ENCODE measurements around the gene PIP4K2C. TPM values are rescaled to one million over a fixed set of nuclear protein-coding genes. Genes with fewer than 3 reads are reported as not detected.

The PIP4K2C gene
- total and polyA plus RNA-seq, 10 of the 15 experiments (the other 5 are each of a cell fraction or from before 2014, with no cell fraction given) = 4.8 to 25.1 (median 14.9) TPM

DNA sequence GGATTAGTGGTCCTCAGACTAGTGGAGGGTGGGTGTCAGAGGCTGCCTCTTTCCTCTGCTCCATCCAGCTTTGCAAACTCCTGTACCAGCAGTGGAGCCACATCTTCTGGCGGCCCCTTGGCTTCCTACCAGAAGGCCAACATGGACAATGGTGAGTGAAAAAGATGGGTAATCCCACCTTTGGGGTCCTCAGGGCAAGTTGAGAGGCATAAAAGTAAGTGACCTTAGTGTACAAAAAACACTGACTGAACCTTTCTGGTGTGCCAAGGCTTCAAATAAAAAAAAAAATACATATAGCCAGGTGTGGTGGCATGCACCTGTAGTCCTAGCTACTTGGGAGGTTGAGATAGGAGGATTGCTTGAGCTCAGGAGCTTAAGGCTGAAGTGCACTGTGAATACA, 9.2 kb upstream of the PIP4K2C start:
- no peaks in the 10 kb centered on the region; a peak in 1 of 4 replicates for H3K27me3 ChIP-seq (replicated peaks in 1 of 2; ENCODE audit: control insufficient read depth in 2 of 2, insufficient read depth in 2 of 2, low read length in 1 of 2)
- H3K9me3 ChIP-seq (replicated peaks; ENCODE audit: control insufficient read depth, insufficient read depth, low read length) = no peaks in the 10 kb centered on the region
- in situ Hi-C loops (cut with MboI) (no loop called here), intact Hi-C loops (cut with micrococcal nuclease; ENCODE audit: unreplicated experiment) (loop anchor here (10.0 kb wide), 1 partner anchor 323 kb away; no protein-coding TSS in a partner anchor)
- 46% methylated on average over 1 of the region's 1 CpG for WGBS (ENCODE audit: insufficient coverage, insufficient replicate concordance, low lambda C conversion rate, missing lambda C conversion rate)
- no TSS peak for BruUV-seq (replicated peaks)
- SMC1A ChIA-PET (ENCODE audit: uncharacterized antibody, unreplicated experiment) = interaction anchor here (1.0 to 4.2 kb wide), 6 partner anchors 10 to 159 kb away, joined by 3 to 16 read pairs (median 5); partner anchors contain the start of genes B4GALNT1 and PIP4K2C
- no peak overlapping the region for H3K4me2 ChIP-seq (ENCODE audit: control insufficient read depth, insufficient read depth)
- H3K36me3 ChIP-seq (ENCODE audit: control insufficient read depth in 2 of 2, insufficient read depth in 2 of 2, low read length in 1 of 2) = no peaks in the 10 kb centered on the region
- no peaks in the 10 kb centered on the region for H3K4me1 ChIP-seq (ENCODE audit: control insufficient read depth, insufficient read depth, low read length)
- no peak overlapping the region for H3K27ac ChIP-seq (ENCODE audit: control insufficient read depth, insufficient read depth)
- RAD21 ChIA-PET (ENCODE audit: unreplicated experiment) = interaction anchor here (0.7 to 5.3 kb wide), 5 partner anchors 38 to 160 kb away, joined by 3 to 28 read pairs (median 3); partner anchors contain the start of gene B4GALNT1
- no peak for DNase-seq (ENCODE audit: low read depth, low spot score)
- no peak overlapping the region for H3K9ac ChIP-seq (ENCODE audit: control insufficient read depth, insufficient read depth, low read length)
- no peaks in the 10 kb centered on the region for H3K79me2 ChIP-seq (ENCODE audit: control insufficient read depth, insufficient read depth, low read length)
- TF ChIP-seq SREBF1 (IDR thresholded peaks at IDR 0.05; ENCODE audit: low read length) (no peak), KLF5 (IDR thresholded peaks at IDR 0.05; ENCODE audit: partially characterized antibody) (no peak), MLLT1 (IDR thresholded peaks at IDR 0.05) (no peak), CHD1 (IDR thresholded peaks at IDR 0.05; ENCODE audit: low read depth, low read length) (no peak)
- no peak overlapping the region for H2AFZ ChIP-seq (ENCODE audit: control insufficient read depth, low read depth, low read length)
- FAIRE-seq = no peak
- no peak overlapping the region for H3K4me3 ChIP-seq
- CTCF ChIA-PET = interaction anchor here (0.6 to 7.8 kb wide), 15 partner anchors 10 to 163 kb away, joined by 3 to 119 read pairs (median 5); partner anchors contain the start of genes B4GALNT1, DCTN2, INHBE and PIP4K2C
- no peak for ATAC-seq
- no peaks in the 10 kb centered on the region for H4K20me1 ChIP-seq (ENCODE audit: control insufficient read depth, insufficient read depth)
- POLR2A ChIA-PET = no interaction called here

GRCh38 chr12:57582440-57582839, 8.6 kb upstream of the PIP4K2C start:
- Histone ChIP-seq H3K4me3 (no peak overlapping the region), H3K9me3 (replicated peaks; ENCODE audit: control insufficient read depth, insufficient read depth, low read length) (no peaks in the 10 kb centered on the region), H3K4me2 (ENCODE audit: control insufficient read depth, insufficient read depth) (no peak overlapping the region), H3K36me3 (ENCODE audit: control insufficient read depth in 2 of 2, insufficient read depth in 2 of 2, low read length in 1 of 2) (no peaks in the 10 kb centered on the region), H3K79me2 (ENCODE audit: control insufficient read depth, insufficient read depth, low read length) (no peaks in the 10 kb centered on the region), H2AFZ (ENCODE audit: control insufficient read depth, low read depth, low read length) (no peak overlapping the region), H3K27me3 (replicated peaks in 1 of 2; ENCODE audit: control insufficient read depth in 2 of 2, insufficient read depth in 2 of 2, low read length in 1 of 2) (no peaks in the 10 kb centered on the region; a peak in 1 of 4 replicates), H4K20me1 (ENCODE audit: control insufficient read depth, insufficient read depth) (no peaks in the 10 kb centered on the region), H3K4me1 (ENCODE audit: control insufficient read depth, insufficient read depth, low read length) (no peaks in the 10 kb centered on the region), H3K27ac (ENCODE audit: control insufficient read depth, insufficient read depth) (no peak overlapping the region), H3K9ac (ENCODE audit: control insufficient read depth, insufficient read depth, low read length) (no peak overlapping the region)
- DNase-seq (ENCODE audit: low read depth, low spot score) = no peak
- ATAC-seq = no peak
- in situ Hi-C loops (cut with MboI) = no loop called here
- BruUV-seq (replicated peaks) = no TSS peak
- 100% methylated on average over 1 of the region's 1 CpG for WGBS (ENCODE audit: insufficient coverage, insufficient replicate concordance, low lambda C conversion rate, missing lambda C conversion rate)
- POLR2A ChIA-PET = interaction anchor here (0.6 to 1.5 kb wide), 2 partner anchors 38 to 124 kb away, joined by 3 read pairs; no protein-coding TSS in a partner anchor
- no peak for FAIRE-seq
- SMC1A ChIA-PET (ENCODE audit: uncharacterized antibody, unreplicated experiment) = interaction anchor here (0.6 to 4.2 kb wide), 10 partner anchors 9 to 159 kb away, joined by 3 to 16 read pairs (median 5); partner anchors contain the start of genes ARHGAP9, B4GALNT1 and PIP4K2C
- RAD21 ChIA-PET (ENCODE audit: unreplicated experiment) = interaction anchor here (1.0 to 5.3 kb wide), 6 partner anchors 32 to 124 kb away, joined by 3 to 28 read pairs (median 8); partner anchors contain the start of genes B4GALNT1 and GLI1
- intact Hi-C loops (cut with micrococcal nuclease; ENCODE audit: unreplicated experiment) = loop anchor here (10.0 kb wide), 1 partner anchor 322 kb away; no protein-coding TSS in a partner anchor
- TF ChIP-seq RELB (IDR thresholded peaks at IDR 0.05; ENCODE audit: low read depth) = no peak
- CTCF ChIA-PET = interaction anchor here (0.8 to 7.8 kb wide), 17 partner anchors 10 to 162 kb away, joined by 3 to 119 read pairs (median 17); partner anchors contain the start of genes B4GALNT1, DCTN2, GLI1 and INHBE
